Activated CD4-positive, CD25-positive, alpha-beta regulatory T cell treated with anti-CD3 and anti-CD28 coated beads, Interleukin-2, amount 50 U/mL, for 72 hours (primary cell): Measurements from ENCODE around the gene CABYR.

Experiments used
- DNase-seq: peaks from one replicate; pipeline ENCODE4 v3.0.0; 2021

CABYR gene

DNA sequence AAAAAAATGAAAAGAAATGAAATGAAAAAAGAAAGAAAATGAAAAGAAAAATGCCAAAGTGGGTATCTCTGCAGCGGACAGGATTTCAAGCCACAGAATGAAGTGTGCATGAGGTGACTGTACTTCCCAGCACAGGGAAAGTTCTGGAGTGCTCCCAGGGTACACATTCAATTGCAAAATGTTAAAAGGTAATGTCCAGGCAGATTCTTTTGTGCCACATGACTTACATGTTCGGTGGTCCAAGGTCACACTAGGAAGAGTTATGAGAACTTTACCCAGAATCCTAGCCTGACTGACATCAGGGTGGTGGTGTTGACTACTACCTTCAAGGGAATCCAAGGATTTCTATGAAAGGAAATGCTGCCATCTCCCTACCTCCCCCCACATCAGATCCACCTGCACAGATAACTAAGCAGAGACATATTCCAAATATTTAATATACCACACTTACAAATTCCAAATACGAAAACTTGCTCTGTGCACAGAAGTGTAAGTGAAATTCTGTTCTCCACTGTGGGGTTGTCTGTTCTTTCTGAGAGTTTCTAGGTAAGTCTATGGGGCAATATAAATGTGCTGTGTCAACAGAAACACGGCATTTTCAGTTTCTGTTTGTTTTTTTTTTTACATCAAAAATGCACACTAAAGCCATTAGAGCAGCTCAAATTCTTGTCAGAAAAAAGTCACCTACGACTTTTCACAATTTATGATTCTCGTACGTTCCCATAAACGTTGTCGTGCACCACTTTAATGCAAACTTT lies 56.6 kb downstream of the CABYR start:
- DNase-seq, result no peak

DNA sequence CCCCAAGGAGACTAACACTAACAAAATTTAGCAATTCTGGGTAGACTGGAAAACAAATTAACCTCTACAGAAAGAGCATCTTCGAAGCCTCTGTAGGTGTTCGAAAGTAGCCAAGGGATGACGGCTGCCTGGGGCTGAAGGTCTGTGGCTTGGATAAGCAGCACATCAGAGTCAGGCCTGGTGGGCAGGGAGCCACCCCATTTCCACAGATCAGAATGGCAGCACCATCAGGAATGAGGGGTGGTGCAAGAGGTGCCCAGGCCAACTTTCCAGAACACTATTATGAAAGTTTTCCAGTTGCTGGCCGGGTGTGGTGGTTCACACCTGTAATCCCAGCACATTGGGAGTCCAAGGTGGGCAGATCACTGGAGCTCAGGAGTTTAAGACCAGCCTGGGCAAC lies 57.9 kb downstream of the CABYR start:
- no peak for DNase-seq

DNA sequence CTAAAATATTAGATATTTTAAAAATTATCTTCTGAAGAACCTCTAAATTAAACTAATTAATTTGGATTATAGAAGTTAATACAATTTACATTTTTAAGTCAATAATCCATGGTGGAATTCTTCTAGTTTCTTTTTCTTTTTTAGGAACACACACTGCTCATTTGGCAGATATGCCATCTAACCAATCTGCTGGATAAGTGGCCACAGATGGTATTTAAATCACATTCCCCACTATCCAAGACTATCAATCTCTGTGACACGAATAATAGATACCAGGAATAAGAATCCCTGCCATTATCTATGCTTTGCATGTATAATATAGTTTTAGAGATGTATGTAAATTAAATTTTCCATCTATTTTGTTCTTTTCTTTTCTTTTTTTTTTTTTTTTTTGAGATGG lies 58.5 kb downstream of the CABYR start:
- DNase-seq, result no peak

DNA sequence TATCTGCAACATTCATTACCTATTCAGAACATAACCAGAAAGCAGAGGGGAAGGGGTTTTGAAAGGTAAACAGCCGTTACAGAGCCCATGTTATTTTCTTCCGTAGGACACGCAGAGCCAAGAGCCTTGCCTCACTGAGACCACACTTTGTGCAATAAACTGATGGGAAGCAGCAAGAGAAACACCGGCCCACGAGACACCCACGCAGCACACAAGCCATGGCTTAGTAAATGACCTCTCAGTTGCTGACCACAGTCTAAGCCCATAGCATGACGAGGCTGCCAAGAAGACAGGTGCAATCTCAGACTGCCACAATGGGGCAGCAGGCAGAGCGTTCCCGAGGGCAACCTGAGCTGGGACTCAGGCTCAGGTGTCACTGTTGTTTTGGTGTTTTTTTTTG lies 59.6 kb downstream of the CABYR start:
- no peak for DNase-seq

DNA sequence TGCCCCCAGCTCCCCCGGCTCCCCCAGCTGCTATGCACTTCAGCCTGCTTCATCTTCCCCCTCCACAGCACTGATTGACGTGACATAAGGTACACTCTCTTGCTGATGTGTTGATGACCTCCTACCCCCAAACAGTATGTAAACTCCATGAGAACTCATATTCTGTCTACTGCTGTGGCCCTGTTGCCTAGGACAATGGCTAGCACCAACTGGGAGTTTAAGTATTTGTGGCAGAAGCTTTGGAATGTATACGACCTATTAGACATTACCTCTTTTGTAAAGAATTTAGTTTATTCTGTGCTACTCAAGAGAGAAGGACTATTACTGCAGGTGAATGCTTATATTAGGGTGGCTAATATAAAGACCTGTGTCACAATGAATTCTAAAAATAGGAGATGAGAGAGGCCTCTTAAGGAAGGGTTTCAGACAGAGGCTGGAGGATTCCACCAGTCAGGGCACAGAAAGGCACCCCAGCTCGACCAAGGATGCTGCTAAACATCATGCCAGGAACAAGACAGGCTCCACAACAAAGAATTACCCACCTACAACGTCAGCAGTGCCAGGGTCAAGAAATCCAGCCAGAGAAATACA lies 60.6 kb downstream of the CABYR start:
- no peak for DNase-seq

DNA sequence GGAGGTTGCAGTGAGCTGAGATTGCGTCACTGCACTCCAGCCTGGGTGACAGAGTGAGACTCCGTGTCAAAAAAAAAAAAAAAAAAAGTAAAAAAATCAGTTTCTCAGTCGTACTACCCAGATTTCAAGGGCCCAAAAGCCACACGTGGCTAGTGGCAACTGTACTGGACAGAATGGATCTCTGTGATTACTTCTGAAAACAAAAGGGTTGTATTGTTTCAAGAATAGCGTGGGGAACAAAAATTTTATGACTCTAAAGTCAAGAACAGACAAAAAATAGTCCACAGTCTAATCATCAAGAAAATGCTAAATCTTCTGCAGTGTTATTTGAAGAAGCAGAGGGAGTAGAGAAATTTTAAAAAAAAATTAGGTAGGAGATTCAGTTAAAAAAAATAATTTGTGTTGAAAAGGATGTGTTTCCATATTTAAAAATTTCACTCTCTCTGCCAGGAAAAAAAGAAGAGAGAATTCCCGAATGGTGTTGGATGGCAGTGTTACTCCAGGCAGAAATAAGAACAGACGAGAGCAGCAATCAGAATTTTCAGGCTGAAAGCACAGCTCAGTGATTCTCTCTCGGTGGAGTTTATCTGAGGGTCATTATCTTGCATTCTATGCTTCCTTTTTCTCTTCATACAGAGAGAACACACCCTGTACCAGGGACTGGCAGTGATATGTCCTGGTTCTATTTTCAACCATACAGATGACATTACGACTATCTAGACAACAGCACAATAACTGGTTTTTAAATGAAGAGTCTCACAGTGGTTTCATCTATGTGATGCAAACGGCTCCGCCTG lies 61.8 kb downstream of the CABYR start:
- no peak for DNase-seq

DNA sequence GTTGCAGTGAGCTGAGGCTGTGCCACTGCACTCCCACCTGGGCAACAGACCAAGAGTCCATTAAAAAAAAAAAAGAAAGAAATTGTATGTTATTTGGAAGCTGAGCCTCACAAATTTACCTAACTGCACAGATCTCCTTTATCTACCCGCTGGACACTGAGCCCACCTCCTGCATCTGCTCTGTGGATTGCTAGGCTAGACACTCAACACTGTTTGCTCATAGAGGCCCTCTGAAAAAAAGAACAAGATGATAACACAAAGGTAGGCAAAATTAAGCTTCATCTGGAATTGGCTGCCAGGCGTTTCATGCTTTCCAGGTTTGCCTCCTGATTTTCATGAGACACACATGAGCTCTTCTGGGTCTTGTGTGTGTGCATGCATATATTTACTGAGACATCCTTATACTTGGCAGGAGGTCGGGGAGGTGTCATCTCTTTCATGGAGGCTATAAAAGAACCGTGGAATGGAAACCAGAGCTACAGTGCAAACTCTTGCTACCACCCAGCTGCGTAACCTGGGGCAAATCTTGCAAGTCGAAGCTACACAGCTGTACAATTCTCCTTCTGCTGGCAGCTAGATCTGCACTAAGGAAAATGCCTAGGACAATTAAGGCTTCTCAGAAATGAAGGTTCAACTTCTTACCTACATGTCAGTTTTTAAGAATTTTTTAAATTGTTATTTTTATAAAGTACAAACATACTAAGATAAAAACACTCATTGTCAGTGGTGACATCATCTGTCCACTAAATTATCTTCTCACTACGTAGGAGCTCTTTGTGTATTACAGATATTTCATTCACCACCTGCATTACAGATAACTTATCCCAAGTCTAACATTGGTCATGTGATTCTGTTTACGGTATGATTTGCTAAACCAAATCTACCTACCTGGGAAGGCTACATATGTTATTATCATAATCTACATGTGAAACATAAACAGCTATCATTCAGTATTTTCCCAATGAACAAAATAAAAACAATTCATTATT lies 63.1 kb downstream of the CABYR start:
- DNase-seq, result no peak

DNA sequence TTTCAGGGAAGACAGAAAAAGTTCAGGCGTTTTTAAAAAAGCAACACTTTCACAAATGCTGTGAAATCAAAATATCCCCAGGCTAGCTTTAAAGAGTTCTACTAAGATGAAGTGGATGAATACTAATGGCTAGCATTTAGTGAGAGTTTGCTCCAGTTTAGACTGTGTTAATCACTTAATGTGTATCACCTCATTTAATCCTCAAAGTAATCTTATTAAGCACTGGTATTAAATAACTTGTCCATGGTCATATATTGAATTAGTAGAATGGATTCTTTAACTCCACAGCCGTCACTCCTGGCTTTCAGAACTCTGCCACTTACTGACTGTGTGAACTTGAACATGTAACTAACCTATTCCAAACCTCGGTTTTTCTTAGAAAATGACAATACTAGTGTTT lies 66.0 kb downstream of the CABYR start:
- DNase-seq, result no peak

DNA sequence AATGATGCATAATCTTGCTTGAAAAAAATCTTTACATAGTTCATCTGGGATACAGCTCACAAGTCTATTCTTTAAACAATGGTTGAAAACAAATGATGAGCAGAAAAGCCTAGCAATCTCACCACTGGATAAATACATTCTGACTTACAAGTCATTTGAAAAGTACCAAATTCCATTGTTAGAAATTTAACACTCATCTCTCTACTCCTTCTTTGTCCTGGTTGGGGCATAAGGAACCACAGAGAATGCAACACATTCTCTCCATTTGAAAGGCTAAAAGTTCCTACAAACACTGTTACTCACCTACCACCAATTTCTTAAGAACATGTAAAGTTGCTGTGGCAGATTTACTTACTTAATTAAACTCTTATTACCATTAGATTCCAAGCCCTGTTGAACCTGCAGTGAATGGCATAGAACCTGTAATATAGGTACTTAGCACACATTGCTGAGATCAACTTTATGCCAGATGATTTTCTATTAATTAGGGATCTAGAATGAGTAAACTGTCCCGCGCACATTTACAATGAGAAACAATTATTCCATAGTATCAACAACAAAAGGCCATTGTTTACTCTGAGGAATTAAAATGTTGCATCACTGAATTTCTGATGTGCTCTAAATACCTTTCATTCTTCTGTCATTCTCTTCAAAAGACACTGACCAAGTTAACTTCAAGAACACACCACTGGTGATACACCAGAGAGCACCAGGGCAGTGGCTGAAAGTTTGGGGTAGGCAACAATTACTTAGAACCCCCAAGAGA lies 69.6 kb downstream of the CABYR start:
- DNase-seq, result no peak

DNA sequence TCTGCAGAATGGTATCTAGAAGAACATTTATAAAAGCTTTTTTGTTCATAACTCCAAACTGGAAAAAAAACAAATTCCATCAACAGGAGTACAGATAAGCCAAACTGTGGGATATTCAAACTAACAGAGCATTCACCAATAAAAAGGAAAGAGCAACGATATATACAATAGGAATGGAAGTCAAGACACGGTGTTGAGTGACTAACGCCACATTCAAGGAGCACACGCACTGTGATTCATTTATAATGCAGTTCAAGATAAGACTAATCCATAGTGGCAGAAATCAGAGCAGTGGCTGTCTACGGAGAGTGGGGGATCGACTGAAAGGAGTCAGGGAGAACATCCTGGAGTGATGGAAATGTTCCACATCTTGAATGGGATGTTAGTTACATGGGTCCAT lies 70.7 kb downstream of the CABYR start:
- DNase-seq, result no peak
